SW 1271 (cell line): ENCODE data around the gene MDH1.

Experiments
- DNase-seq, 2 experiments: peaks; one replicate each; lab custom pipeline; 2025; lab: John Stamatoyannopoulos, UW

The MDH1 gene

DNA sequence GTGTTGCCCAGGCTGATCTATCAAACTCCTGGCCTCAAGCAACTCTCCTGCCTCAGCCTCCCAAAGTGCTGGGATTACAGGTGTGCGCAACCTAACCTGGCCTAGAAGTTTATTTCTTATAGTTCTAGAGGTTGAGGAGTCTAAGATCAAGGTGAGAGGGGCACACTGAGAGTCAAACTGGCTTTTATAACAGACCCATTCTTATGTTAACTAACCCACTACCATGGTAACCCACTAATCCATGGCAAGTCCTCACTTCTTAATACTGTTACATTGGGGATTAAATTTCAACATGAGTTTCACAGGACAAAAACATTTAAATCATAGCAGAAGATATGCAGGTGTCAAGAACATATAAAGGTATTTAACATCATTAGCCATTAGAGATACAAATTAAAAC, 50.6 kb downstream of the MDH1 start:
- DNase-seq, result no peak

DNA sequence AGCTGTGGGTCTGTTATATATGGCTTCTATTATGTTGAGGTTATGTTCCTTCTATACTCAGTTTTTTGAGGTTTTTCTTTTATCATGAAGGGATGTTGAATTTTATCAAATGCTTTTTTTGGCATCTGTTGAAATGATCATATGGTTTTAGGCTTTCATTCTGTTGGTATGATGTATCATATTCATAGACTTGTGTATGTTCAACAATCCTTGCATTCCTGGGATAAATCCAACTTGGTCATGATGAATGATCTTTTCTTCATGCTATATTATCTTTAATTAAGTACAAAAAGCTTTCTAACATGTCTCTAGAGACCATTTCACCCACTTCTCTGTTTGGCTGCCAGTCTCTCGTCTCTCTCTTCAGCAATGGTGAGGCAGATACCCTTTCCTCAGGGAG, 54.2 kb downstream of the MDH1 start:
- no peak for DNase-seq

DNA sequence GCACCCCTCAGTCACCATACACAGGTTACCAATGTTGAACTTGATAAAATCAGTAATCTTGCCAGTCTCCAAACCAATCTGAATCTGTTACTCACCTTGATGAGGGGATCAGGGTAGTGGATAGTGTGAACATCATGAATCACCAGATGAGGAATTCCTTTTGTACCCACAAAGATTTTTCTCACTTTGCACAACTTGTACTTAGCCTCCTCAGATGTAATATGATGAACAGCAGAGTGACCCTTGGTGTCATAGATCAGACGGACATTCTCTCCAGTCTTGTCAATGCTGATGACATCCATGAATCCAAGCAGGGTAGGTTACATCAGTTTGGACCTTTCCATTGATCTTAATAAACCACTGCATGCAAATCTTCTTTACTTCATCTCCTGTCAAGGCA, 54.7 kb downstream of the MDH1 start:
- DNase-seq, result no peak

- no peak for DNase-seq
Measured at GRCh38 chr2:63648632-63649031, 59.9 kb downstream of the MDH1 start.

GRCh38 chr2:63649829-63650228, 61.1 kb downstream of the MDH1 start:
- no peak for DNase-seq

DNA sequence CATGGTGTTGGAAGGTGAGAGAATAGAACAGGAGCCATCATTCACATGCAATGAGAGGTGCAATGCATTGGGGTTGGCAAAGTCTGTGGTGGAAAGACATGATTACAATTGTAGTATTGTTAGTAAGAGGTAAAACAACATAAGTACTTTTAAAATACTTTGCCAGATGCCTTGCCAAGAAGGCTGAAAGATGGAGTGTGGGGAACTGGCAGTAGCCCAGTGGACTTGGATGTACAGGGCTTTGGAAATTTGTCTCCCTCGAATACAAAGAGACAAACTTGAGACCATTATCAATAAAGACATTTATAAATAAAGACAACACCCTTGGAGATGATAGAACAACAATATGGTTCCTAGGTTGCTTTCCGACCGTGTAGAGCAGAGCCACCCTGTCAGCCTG, 62.0 kb downstream of the MDH1 start:
- no peak for DNase-seq

DNA sequence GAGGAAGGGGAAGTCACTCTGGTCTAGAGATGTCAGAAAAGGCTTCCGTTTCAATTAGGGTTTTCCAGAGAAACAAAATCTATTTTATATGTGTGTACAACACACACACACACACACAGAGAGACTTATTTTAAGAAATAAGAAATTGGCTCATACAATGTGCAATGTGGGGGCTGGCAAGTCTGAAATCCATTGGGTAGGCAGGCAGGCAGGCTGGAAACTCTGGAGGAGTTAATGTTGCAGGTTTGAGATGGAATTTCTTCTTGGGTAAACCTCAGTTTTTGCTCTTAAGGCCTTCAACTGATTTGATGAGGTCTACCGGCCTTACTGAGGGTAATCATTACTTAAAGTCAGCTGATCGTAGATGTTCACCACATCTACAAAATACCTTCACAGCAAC, 62.6 kb downstream of the MDH1 start:
- no peak for DNase-seq

- DNase-seq, result no peak
Measured at GRCh38 chr2:63651861-63652651, 63.3 kb downstream of the MDH1 start.

- no peak for DNase-seq
Measured at GRCh38 chr2:63652652-63652985, 63.9 kb downstream of the MDH1 start.

- DNase-seq, result no peak
Measured at GRCh38 chr2:63654959-63655358, 66.2 kb downstream of the MDH1 start.
